ENCODE results near the gene PARP2.

DNA sequence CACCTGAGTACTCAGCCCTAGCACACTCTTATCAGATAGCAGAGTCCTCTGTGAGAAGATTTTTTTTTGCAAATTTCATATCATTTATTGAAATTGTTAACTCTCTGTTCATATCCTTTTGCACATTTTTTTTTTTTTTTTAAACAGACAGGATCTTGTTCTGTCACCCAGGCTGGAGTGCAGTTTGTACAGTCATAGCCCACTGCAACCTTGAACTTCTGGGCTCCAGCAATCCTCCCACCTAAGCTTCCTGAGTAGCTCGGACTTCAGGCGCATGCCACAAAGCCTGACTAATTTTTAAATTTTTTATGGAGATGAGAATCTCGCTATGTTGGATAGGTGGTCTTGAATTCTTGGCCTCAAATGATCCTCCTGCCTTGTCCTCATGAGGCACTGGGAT, 4.3 kb downstream of the PARP2 start:
- TF ChIP-seq, protein P1, sequence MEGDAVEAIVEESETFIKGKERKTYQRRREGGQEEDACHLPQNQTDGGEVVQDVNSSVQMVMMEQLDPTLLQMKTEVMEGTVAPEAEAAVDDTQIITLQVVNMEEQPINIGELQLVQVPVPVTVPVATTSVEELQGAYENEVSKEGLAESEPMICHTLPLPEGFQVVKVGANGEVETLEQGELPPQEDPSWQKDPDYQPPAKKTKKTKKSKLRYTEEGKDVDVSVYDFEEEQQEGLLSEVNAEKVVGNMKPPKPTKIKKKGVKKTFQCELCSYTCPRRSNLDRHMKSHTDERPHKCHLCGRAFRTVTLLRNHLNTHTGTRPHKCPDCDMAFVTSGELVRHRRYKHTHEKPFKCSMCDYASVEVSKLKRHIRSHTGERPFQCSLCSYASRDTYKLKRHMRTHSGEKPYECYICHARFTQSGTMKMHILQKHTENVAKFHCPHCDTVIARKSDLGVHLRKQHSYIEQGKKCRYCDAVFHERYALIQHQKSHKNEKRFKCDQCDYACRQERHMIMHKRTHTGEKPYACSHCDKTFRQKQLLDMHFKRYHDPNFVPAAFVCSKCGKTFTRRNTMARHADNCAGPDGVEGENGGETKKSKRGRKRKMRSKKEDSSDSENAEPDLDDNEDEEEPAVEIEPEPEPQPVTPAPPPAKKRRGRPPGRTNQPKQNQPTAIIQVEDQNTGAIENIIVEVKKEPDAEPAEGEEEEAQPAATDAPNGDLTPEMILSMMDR (conservative IDR thresholded peaks at IDR 0.05; ENCODE audit: low read depth, low read length) = no peak
- TF ChIP-seq EZH2 (IDR thresholded peaks at IDR 0.05; ENCODE audit: borderline replicate concordance, low read depth, low read length, poor library complexity, severe bottlenecking) = no peak
